Mucosa of descending colon (tissue), 3 donors: ENCODE data around the gene SIGLEC6. TPM values are rescaled to one million over a fixed set of nuclear protein-coding genes. Genes with fewer than 3 reads are reported as not detected.

ENCODE experiments used
- ATAC-seq: fragments of 200-7000 bp; cut with Tn5 transposase; one replicate; pipeline ENCODE4 v1.9.1; 2020; ENCODE audit warnings: mild to moderate bottlenecking, moderate library complexity
- DNase-seq, 3 donors: peaks; one replicate each; pipeline ENCODE4 v3.0.0-alpha.2; 2020
- H3K36me3 ChIP-seq: fragments of 200-600 bp; one replicate; pipeline ENCODE4 v1.8.0; 2021; ENCODE audit warnings: low read depth, mild to moderate bottlenecking
- H3K4me1 ChIP-seq: fragments of 200-600 bp; one replicate; pipeline ENCODE4 v1.8.0; 2021; ENCODE audit warnings: low read depth, mild to moderate bottlenecking
- H3K4me3 ChIP-seq: fragments of 200-600 bp; one replicate; pipeline ENCODE4 v1.8.0; 2021; ENCODE audit warnings: mild to moderate bottlenecking
- H3K9me3 ChIP-seq: fragments of 200-600 bp; one replicate; pipeline ENCODE4 v1.8.0; 2021; ENCODE audit warnings: mild to moderate bottlenecking
- CTCF ChIP-seq: fragments of 200-600 bp; IDR thresholded peaks from one replicate; pipeline ENCODE4 v1.8.0; 2022; ENCODE audit warnings: antibody characterized with exemption, mild to moderate bottlenecking
- intact Hi-C, 2 donors: fragments of 100-400 bp; cut with DNase I in 1 of 2; cut with micrococcal nuclease in 1 of 2; formaldehyde crosslinking; loops; one replicate each; pipeline versions ENCODE4 v1.11.0 to v1.11.1; 2022; cut with DNase I, micrococcal nuclease
- total RNA-seq, 3 donors: library from RNA; stranded (reverse); fragmentation: NEBNext Ultra II Directional in 2 of 3; extraction: Animal tissue kit (Norgen Biotek cat#: 25700) in 2 of 3; gene quantifications; one replicate each; pipeline versions ENCODE4 v1.2.1 to v1.2.4, GENCODE V29; 2021 to 2023
- donor health status: DM: no; HTN: no; CAD: no; lungs with moderate emphysema.
- donor health status: DM: no; HTN: no; CAD: no.
- donor health status: DM: no; HTN: yes; CAD: no.

Gene SIGLEC6
- total RNA-seq, 3 donors from 2014 or later = 0.75 to 3.6 (median 2.8) TPM

GRCh38 chr19:51525651-51526050 lies 5.8 kb downstream of the SIGLEC6 start:
- DNase-seq (no peak), ATAC-seq (no peak)
- no peak for TF ChIP-seq CTCF
- H3K9me3 ChIP-seq = no peaks in the 10 kb centered on the region
- H3K4me3 ChIP-seq = no peak overlapping the region
- no peaks in the 10 kb centered on the region for H3K36me3 ChIP-seq
- H3K4me1 ChIP-seq = no peaks in the 10 kb centered on the region
- intact Hi-C loops = no loop called here

DNA sequence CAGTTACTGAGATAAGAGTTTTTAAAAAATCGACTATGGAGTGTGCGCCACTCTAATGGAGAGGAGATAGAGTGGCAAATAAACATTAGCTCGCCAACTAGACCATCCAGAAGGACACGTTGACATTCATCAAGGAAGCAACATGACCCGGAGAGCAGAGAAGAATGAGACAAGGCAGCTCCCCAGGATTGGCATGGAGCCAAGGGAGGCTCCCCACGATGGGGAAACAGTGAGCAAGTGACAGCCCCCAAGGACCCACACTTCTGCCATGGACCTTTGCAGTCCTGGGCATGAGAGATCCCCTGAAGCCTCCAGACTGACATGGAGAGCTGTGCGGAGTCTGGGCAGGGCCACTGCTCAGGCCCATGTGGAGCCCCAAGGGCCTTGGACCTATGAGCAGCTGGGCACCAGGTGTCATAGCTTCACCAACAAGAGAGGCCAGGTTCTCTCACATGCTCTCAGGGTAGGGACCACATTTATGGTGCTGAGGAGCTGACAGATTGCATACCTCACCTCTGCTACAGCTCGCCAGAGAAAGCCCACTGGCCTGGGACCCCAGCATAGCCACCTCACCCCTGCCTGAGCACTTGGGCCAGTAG lies 6.7 kb downstream of the SIGLEC6 start:
- DNase-seq (no peak), ATAC-seq (no peak)
- Histone ChIP-seq H3K9me3 (no peaks in the 10 kb centered on the region), H3K4me1 (no peaks in the 10 kb centered on the region), H3K36me3 (no peaks in the 10 kb centered on the region), H3K4me3 (no peak overlapping the region)
- TF ChIP-seq CTCF = no peak
- intact Hi-C loops = no loop called here

- no peak for TF ChIP-seq CTCF
Observed at GRCh38 chr19:51521781-51522180, 9.7 kb downstream of the SIGLEC6 start.

GRCh38 chr19:51521357-51521756 lies 10.1 kb downstream of the SIGLEC6 start:
- DNase-seq (no peak), ATAC-seq (no peak)
- TF ChIP-seq CTCF = no peak
- Histone ChIP-seq H3K36me3 (no peaks in the 10 kb centered on the region), H3K9me3 (no peaks in the 10 kb centered on the region), H3K4me3 (no peak overlapping the region), H3K4me1 (no peaks in the 10 kb centered on the region)
- intact Hi-C loops = no loop called here

More at GRCh38 chr19:51521781-51522180, 9.7 kb downstream of the SIGLEC6 start:
- ATAC-seq = no peak
- H3K36me3 ChIP-seq = no peaks in the 10 kb centered on the region
- no peak overlapping the region for H3K4me3 ChIP-seq
- intact Hi-C loops = no loop called here
- DNase-seq = no peak
- H3K9me3 ChIP-seq = no peaks in the 10 kb centered on the region
- H3K4me1 ChIP-seq = no peaks in the 10 kb centered on the region

DNA sequence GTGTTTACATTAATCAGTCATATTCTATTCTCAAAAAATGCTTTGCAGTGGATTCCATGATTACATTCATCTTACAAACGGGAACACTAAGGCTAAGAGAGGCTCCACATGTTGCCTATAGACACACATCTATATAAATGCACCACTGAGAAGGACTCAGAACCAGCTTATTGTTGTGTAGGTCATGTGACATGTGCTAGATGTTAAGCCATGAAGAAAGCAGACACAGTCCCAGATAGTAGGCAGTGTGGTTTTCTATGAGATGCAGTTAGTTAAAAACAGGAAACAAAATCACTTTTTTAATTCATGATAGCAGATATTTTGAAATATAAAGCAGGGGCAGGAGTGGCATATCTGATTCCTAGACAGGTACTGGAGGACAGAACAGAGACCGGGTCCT lies 10.7 kb downstream of the SIGLEC6 start:
- no peaks in the 10 kb centered on the region for H3K36me3 ChIP-seq
- intact Hi-C loops = no loop called here
- no peaks in the 10 kb centered on the region for H3K9me3 ChIP-seq
- no peak overlapping the region for H3K4me3 ChIP-seq
- no peak for DNase-seq
- TF ChIP-seq CTCF = no peak
- no peak for ATAC-seq
- H3K4me1 ChIP-seq = no peaks in the 10 kb centered on the region
